ENCODE measurements around the gene CHRM3.
A peak's percentile ranks its signal among the peaks of the same experiment; 100 is the strongest.
"Not testable (repeated sequence)": the region's sequence is repeated elsewhere in the genome, so short reads cannot be mapped to it uniquely, and the experiment has no call there.

The CHRM3 gene

DNA sequence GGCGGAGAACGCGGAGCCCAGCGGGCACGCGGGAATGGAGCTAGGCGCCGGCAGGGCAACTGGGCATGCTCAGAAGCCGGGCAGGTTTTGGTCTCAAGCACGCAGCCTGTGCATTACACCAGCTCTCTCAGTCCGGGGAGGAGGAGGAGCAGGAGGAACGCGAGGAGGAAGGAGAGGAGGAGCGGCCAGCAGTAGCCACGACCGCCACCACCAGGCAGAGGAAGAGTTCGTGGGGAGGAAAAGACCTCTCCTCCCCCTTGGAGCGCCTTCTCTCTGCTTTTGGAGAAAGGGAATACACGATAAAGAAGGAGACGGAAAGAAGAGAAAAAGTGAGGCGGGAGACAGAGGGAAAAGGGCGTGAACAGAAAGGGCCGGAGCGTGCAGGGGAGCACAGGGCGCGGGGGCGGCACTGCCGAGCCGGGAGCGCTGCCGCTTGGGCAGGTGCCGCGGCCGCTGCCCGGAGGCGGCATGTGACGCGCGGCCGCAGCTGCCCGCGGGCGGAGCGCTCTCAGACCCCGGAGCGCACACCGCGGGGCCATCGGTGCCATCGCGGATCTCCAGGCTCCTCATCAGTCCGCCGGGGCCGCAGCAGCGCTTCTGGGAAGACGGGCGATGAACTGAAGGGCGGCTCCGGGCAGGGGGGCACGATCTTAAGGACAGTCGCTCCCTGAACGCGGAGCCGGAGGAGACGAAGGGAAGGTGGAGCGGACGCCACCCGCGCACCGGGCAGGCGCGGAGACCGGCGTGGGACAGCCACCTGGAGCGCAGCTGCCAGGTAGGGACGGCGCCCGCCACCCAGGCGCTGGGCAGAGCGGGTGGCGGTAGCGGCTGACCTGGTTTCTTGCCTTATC is at the start of gene CHRM3:
TSS of gene CHRM3 (plus strand) at position 116 of the 851 bp plus-strand sequence. CDS start 520,884 bp downstream, outside the sequence.
- DNase-seq, result peak; percentile 64

DNA sequence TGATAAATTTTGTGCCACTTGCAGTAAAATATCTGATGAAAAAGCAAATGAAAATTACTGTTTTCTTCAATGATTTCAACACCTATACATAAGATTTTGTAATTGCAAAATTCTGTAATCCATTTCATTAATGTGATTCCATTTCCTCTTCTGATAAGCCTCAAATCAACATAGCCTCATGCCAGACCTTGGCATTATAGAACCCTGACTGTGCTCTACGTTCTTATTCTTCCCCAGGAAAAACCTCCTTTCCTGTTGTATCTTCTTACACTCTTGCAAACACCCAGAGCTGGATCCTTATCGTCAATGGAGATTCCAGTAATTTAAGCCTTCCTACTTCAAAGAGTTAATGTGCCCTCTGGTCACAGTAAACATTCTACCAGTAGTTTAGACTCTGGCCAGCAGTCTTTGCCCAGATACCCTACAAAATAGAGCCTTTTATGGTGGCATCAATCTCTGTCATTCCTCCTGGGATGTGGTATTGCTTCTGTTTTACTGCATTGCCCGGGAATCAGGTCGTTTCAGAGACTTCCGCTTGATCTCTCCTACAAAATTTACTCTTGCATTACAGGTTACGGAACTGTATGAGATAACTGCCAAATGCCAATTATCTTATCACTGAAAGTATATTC is 48.5 kb upstream of the CHRM3 start:
- no peak for DNase-seq

DNA sequence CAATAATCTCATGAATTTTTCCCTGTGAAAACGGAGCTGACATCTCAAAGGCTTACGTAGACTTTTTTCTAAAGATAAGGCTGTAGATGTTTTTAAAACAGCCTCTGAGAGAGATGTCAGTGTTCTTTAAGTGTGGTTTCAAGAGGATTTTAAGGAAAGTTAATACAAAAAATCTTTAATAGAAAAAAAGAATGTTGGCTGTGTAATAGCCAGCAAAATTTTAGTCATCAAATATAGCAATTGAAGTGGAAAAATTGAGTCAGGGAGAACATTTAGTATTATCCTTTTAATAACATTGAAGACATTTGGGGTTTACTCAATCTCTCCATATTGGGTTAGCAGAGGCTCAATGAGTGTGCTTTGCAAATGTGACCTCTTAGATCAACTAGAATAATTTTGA is 38.6 kb upstream of the CHRM3 start:
- DNase-seq, result no peak

- no peak for DNase-seq
Observed at GRCh38 chr1:239348635-239349353, 37.6 kb upstream of the CHRM3 start.

GRCh38 chr1:239349699-239350098 is 36.7 kb upstream of the CHRM3 start:
- no peak for DNase-seq

DNA sequence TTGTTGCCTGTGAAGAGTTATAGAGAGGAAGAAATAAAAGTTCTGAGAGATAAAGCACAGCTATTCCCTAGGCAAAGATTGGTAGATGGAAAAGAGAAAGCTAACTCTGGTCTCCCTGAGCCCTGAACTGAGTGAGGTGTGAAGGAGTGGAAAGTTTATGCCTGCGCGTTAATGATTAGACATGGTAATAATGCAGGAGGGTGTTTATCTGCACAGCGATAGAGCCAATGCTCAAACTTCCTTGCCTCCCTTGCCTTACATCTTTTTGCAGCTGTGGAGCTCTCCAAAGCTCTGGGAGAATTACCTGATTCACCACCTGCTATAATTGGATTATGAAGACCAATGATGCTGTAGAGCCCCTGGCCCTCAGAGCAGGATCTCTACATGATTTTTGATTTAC is 32.8 kb upstream of the CHRM3 start:
- no peak for DNase-seq

GRCh38 chr1:239354231-239354630 is 32.1 kb upstream of the CHRM3 start:
- no peak for DNase-seq

DNA sequence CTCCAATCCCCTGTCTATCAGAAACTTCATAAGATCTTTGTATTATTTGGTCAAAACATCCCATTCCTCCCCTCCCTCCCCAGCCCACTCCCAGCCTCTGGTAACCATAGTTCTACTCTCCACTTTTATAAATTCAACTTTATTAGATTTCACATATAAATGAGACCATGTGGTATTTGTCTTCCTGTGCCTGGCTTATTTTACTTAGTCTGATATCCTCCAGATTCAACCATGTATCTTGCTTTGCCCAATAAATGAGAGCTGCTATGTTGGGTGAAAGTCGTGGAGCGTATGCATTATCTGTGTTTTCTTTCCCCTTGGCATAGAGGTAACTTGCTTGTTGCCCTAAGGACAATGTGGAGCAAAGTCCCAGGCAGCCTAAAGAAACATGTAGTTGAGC is 28.5 kb upstream of the CHRM3 start:
- no peak for DNase-seq

- no peak for DNase-seq
Observed at GRCh38 chr1:239361403-239361802, 25.0 kb upstream of the CHRM3 start.

DNA sequence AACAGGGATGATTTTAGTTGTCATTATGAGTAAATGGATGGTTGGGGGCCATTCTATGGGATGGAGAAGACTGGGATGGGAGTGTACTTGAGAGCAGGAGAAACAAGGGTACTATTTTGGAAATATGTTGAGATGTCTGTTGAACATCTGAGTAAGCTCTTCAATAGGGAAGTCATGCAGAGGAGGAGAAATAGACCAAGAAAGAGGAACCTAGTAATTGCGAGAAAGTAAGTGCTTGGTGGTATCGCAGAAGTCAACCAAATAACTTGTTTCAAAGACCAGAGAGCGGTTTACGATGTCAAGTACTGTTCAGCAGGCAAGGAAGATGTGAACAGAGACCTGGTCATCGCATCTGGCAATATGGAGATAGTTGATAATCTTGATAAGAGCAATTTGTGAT is 22.4 kb upstream of the CHRM3 start:
- DNase-seq, result no peak

DNA sequence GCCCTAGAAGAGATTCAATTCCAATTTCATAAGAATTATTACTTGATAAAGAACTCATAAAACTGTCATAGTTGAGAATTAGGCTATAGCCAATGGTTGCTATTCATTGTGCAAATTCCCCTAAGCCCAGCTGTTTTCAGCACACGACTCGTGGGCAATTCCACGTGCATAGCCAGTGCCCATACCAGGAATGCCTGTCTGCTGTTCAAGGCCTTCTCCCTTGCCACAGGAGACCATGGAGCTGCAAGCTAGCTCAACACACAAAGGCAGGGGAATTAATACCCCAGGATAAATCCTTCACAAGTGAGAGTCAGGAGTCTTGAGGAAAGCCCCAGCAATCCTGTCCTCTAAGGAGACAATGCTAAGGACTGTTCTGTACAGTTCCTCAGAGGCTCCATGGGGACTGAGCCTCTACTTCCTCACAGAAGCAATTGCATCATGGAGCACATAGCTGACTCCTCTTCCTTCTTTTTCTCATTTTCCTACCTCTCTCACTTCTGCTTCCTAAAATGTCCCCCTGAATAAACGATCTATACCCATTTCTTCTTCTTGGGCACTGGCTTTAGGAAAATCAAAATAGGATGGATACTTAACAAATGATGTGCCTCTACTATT is 19.1 kb upstream of the CHRM3 start:
- no peak for DNase-seq

DNA sequence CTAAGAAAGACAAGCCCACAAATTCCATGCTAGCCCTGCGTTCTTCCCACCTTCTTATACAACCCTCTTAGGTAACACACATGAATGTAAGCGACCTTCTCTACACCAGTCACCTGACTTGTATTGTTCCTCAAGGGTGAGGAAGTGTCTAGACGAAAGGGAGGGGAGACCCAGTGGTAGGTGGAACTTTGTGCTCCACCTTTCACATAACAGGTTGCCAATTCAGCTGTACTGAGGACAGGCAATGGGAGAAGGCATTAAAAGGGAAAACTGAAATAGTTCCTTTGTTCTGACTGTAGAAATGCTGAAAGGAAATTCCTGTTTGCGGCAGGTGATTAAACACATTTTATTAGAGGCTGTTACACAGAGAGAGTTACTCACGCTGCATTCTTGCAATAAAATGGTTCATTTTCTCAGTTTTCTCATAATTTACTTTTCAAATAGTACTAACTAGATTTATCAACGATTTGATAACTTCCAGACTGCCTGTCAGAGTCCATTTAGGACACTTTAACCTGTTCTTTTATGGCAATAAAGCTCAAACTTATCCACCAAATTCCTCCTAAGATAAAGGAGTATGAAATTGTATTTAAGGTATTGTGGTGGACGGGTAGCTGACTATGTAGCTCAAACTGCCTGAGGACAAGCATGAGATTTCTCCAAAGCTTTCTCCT is 17.8 kb upstream of the CHRM3 start:
- DNase-seq, result no peak

DNA sequence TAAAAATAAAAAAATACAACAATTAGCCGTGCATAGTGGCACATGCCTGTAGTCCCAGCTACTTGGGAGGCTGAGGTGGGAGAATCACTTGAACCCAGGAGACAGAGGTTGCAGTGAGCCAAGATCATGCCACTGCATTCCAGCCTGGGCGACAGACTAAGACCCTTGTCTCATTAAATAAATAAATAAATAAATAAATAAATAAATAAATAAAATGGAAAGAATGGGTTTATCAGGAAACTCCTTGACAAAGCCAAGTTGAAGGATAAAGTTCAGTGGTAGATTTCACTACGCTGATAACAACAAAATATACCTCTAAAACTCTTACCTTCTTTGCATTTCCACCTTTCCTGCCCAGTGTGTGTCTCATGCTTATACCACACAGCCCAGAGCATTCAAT is 15.5 kb upstream of the CHRM3 start:
- DNase-seq, result not testable (repeated sequence)

- no peak for DNase-seq
Observed at GRCh38 chr1:239382666-239383065, 3.7 kb upstream of the CHRM3 start.

GRCh38 chr1:239383714-239384113 is 2.7 kb upstream of the CHRM3 start:
- DNase-seq, result no peak

DNA sequence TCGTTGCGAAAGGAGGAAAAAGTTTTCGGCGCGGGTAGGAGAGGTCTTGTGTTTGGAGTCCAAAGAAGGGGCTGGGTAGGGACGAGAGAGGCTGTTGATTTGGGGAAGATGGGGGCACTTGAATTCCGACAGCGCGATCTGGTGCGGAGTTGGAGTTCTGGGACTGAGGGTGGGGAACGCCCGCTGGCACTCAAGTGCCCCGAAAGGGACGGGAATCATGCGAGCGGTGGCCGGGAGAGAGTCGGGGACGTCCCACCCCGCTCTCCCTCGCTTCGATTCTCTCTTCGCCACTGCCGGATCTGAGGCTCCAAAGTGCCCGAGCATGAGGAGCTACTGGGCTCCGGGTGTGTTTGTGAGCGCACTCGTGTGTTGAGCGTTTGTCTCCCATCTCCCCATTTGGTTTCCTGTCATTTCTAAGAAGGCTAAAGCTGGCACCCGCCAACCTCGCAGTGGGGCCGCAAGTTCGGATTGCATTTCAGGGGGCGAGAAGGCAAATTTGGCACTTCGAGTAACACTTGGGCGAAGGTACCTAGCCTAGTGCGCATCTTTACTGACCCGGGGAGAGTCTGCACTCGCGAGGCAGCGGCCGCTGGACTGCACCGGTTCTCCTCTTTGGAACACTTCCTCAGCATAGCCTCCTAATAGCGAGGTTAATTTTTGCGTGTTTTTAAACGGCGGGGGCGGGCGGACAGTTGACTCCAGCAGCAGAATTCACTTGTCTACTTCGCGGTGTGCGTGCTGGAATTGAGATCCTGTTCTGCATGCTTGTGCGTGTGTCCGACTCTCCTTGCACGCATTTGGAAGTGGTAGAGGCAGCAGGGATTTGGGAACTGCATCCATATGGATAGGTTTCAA is 1.2 kb downstream of the CHRM3 start:
- peak; percentile 17 for DNase-seq

GRCh38 chr1:239388159-239388485 is 1.8 kb downstream of the CHRM3 start:
- DNase-seq, result no peak

- no peak for DNase-seq
Observed at GRCh38 chr1:239388578-239388977, 2.2 kb downstream of the CHRM3 start.

GRCh38 chr1:239389703-239390102 is 3.3 kb downstream of the CHRM3 start:
- no peak for DNase-seq

GRCh38 chr1:239392271-239392670 is 5.9 kb downstream of the CHRM3 start:
- DNase-seq, result no peak

DNA sequence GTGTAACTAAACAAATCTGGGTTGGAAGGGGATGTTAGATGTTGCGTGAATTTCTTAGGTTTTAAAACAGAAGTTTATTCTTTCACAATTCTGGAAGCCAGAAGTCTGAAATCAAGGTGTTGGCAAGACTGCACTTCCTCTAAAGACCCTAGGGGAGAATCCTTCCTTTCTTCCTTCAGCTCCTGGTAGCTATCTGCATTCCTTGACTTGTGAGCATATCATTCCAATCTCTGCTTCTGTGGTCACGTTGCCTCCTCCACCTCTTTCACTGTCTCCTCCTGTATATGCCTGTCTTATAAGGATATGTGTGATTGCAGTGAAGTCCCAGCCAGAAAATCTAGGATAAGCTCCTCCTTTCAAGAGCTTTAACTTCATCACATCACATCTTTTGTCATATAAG is 7.7 kb downstream of the CHRM3 start:
- no peak for DNase-seq

- DNase-seq, result no peak
Observed at GRCh38 chr1:239413916-239414315, 27.5 kb downstream of the CHRM3 start.
